HCT116 (cell line): ENCODE measurements around the gene WASF2. TPM values are rescaled to one million over a fixed set of nuclear protein-coding genes. Genes with fewer than 3 reads are reported as not detected.
"Not testable (repeated sequence)": the region's sequence is repeated elsewhere in the genome, so short reads cannot be mapped to it uniquely, and the experiment has no call there.

Experiments used
- ATAC-seq: fragments of 200-7000 bp; cut with Tn5 transposase; 2 replicates; pipeline ENCODE4 v1.9.1; 2020; ENCODE audit warnings: mild to moderate bottlenecking, moderate library complexity
- BruUV-seq: library from RNA; stranded (reverse); fragments of 400-500 nt; replicated peaks from 2 replicates; lab custom pipeline; 2021; lab: Mats Ljungman, UMichigan
- CTCF ChIA-PET: fragments of 300-600 bp; sonication (Branson Sonifier 250); formaldehyde crosslinking; loops from one replicate; lab custom pipeline; 2021; ENCODE audit warnings: antibody characterized with exemption; lab: Charles Lee
- POLR2A ChIA-PET: fragments of 300-600, 350-600 bp; sonication (Branson Sonifier 250); formaldehyde crosslinking; loops from one replicate; lab custom pipeline; 2021; ENCODE audit warnings: antibody characterized with exemption; lab: Charles Lee
- RAD21 ChIA-PET, 2 experiments: fragments of 300-600 bp; sonication (Branson Sonifier 250); formaldehyde crosslinking; loops; one replicate each; lab custom pipeline; 2023; ENCODE audit warnings: low total read pairs in 2 of 2; ENCODE audit not compliant: uncharacterized antibody in 2 of 2, unreplicated experiment in 2 of 2, low non-redundant PET in 1 of 2; lab: Charles Lee
- DNase-seq: peaks from one replicate; pipeline ENCODE4 v3.0.0-alpha.2; 2010; ENCODE audit warnings: low read depth, low spot score
- H2AFZ ChIP-seq: fragments of 200-600 bp; shearing (Covaris generic), sonication (generic); 2 replicates; pipeline ENCODE4 v1.6.1; 2017; ENCODE audit warnings: low read depth, mixed run types, mixed read lengths, antibody characterized with exemption, low read length; ENCODE audit not compliant: poor library complexity, severe bottlenecking
- H3K27ac ChIP-seq: 2 replicates; pipeline ENCODE4 v1.5.1; 2012; ENCODE audit warnings: low read depth, low read length
- H3K27me3 ChIP-seq: fragments of 200-600 bp; sonication (generic); 2 replicates; pipeline ENCODE4 v1.6.1; 2016; ENCODE audit warnings: mixed run types, low read length, mixed read lengths; ENCODE audit not compliant: insufficient read depth
- H3K36me3 ChIP-seq, 2 experiments: fragments of 200-500 bp in 1 of 2; fragments of 200-600 bp in 1 of 2; sonication (Bioruptor generic) in 1 of 2; sonication (generic) in 1 of 2; 2 replicates each; pipeline versions ENCODE4 v1.5.1 to v1.6.1; 2014 to 2016; ENCODE audit warnings: low read length in 2 of 2, inconsistent platforms in 1 of 2, mixed read lengths in 1 of 2, mixed run types in 1 of 2; ENCODE audit not compliant: insufficient read depth in 2 of 2, control insufficient read depth in 1 of 2
- H3K4me1 ChIP-seq, 2 experiments: fragments of 200-600 bp in 1 of 2; sonication (generic) in 1 of 2; 2 replicates each; pipeline versions ENCODE4 v1.5.1 to v1.6.1; 2012 to 2017; ENCODE audit warnings: low read length in 2 of 2, inconsistent platforms in 1 of 2, mild to moderate bottlenecking in 1 of 2, mixed read lengths in 1 of 2, mixed run types in 1 of 2, moderate library complexity in 1 of 2; ENCODE audit not compliant: insufficient read depth in 2 of 2, control insufficient read depth in 1 of 2
- H3K4me2 ChIP-seq: fragments of 200-600 bp; sonication (generic); 2 replicates; pipeline ENCODE4 v1.6.1; 2017; ENCODE audit warnings: mixed run types, low read length, mixed read lengths
- H3K4me3 ChIP-seq, 2 experiments: fragments of 200-600 bp in 1 of 2; sonication (generic) in 1 of 2; replicated peaks in 1 of 2; 2 replicates each; pipeline ENCODE4 v1.5.1; 2011 to 2016; ENCODE audit warnings: low read length in 2 of 2, control low read depth in 1 of 2, low read depth in 1 of 2, mild to moderate bottlenecking in 1 of 2, mixed read lengths in 1 of 2, mixed run types in 1 of 2
- H3K79me2 ChIP-seq: fragments of 200-600 bp; sonication (generic); 2 replicates; pipeline ENCODE4 v1.6.1; 2017; ENCODE audit warnings: mild to moderate bottlenecking, mixed run types, low read length, moderate library complexity, mixed read lengths; ENCODE audit not compliant: insufficient read depth
- H3K9ac ChIP-seq: fragments of 200-600 bp; sonication (generic); 2 replicates; pipeline ENCODE4 v1.6.1; 2016; ENCODE audit warnings: low read length, mixed read lengths
- H3K9me2 ChIP-seq: fragments of 200-600 bp; sonication (generic), shearing (Covaris generic); 2 replicates; pipeline ENCODE4 v1.6.1; 2017; ENCODE audit warnings: mixed run types, mild to moderate bottlenecking, moderate library complexity; ENCODE audit not compliant: insufficient read depth
- H3K9me3 ChIP-seq, 2 experiments: fragments of 200-500 bp in 1 of 2; fragments of 200-600 bp in 1 of 2; sonication (Bioruptor generic) in 1 of 2; sonication (generic) in 1 of 2; 2 replicates each; pipeline ENCODE4 v1.6.1; 2014 to 2017; ENCODE audit warnings: low read length in 2 of 2, mixed read lengths in 2 of 2, inconsistent platforms in 1 of 2, low read depth in 1 of 2, mild to moderate bottlenecking in 1 of 2, mixed run types in 1 of 2, moderate library complexity in 1 of 2; ENCODE audit not compliant: control insufficient read depth in 1 of 2, insufficient read depth in 1 of 2
- H4K20me1 ChIP-seq: fragments of 200-600 bp; sonication (generic), shearing (Covaris generic); 2 replicates; pipeline ENCODE4 v1.6.1; 2017; ENCODE audit warnings: mixed run types, mild to moderate bottlenecking, moderate library complexity; ENCODE audit not compliant: insufficient read depth
- CTCF ChIP-seq, 3 experiments: fragments of 200-600 bp in 1 of 3; sonication (generic) in 1 of 3; IDR thresholded peaks in 2 of 3; conservative IDR thresholded peaks in 1 of 3; 2 replicates each; pipeline ENCODE4 v1.5.1; 2012 to 2017; ENCODE audit warnings: low read depth in 2 of 3, low read length in 2 of 3, antibody characterized with exemption in 1 of 3, borderline replicate concordance in 1 of 3, control low read depth in 1 of 3, mild to moderate bottlenecking in 1 of 3, mixed read lengths in 1 of 3, mixed run types in 1 of 3, moderate library complexity in 1 of 3; ENCODE audit not compliant: insufficient read depth in 1 of 3
- FOSL1 ChIP-seq: IDR thresholded peaks from 2 replicates; pipeline ENCODE4 v1.6.1; 2012; ENCODE audit warnings: low read depth
- JUND ChIP-seq: IDR thresholded peaks from 2 replicates; pipeline ENCODE4 v1.6.1; 2012
- MAX ChIP-seq: IDR thresholded peaks from 2 replicates; pipeline ENCODE4 v1.6.1; 2012
- SRF ChIP-seq: IDR thresholded peaks from 2 replicates; pipeline ENCODE4 v1.6.1; 2012; ENCODE audit warnings: low read depth
- ZNF274 ChIP-seq: fragments of 200-500 bp; sonication (Bioruptor generic); IDR thresholded peaks from 2 replicates; pipeline ENCODE4 v1.6.1; 2014; ENCODE audit warnings: mild to moderate bottlenecking, low read depth, low read length, inconsistent platforms
- intact Hi-C: fragments of 100-400 bp; cut with micrococcal nuclease; formaldehyde crosslinking; loops from 2 replicates; pipeline ENCODE4 v1.10.0; 2022
- total RNA-seq: library from RNA; stranded (reverse); gene quantifications from one replicate; pipeline ENCODE4 v1.2.1, GENCODE V29; 2021; ENCODE audit not compliant: unreplicated experiment

WASF2 gene
- total RNA-seq, 1 experiment from 2014 or later = 111 TPM

- no peak for TF ChIP-seq CTCF (IDR thresholded peaks at IDR 0.05 in 2 of 3, conservative IDR thresholded peaks at IDR 0.05 in 1 of 3; ENCODE audit: borderline replicate concordance in 1 of 3, insufficient read depth in 1 of 3, low read depth in 2 of 3, low read length in 2 of 3)
- TF ChIP-seq JUND = no peak
- no peak for TF ChIP-seq SRF
- TF ChIP-seq MAX = no peak
- TF ChIP-seq FOSL1 = no peak
- no peak for TF ChIP-seq ZNF274
Observed at GRCh38 chr1:27464926-27465647, 24.9 kb downstream of the WASF2 start (continued).

- DNase-seq, H3K27ac ChIP-seq, H3K4me3 ChIP-seq: not testable (repeated sequence)
Observed at GRCh38 chr1:27463916-27464315, 26.1 kb downstream of the WASF2 start.

GRCh38 chr1:27458521-27458920 is 31.4 kb downstream of the WASF2 start:
- H3K4me2 ChIP-seq, H3K27me3 ChIP-seq, RAD21 ChIA-PET, BruUV-seq, H3K27ac ChIP-seq, H3K9me3 ChIP-seq, ATAC-seq, H2AFZ ChIP-seq, H3K4me1 ChIP-seq, H3K36me3 ChIP-seq, H3K9me2 ChIP-seq, DNase-seq, CTCF ChIA-PET, intact Hi-C loops, H3K9ac ChIP-seq, H4K20me1 ChIP-seq, POLR2A ChIA-PET, H3K4me3 ChIP-seq: not testable (repeated sequence)
- peaks cover 87% of the 10 kb centered on the region for H3K79me2 ChIP-seq

More at GRCh38 chr1:27463916-27464315, 26.1 kb downstream of the WASF2 start:
- H3K27me3 ChIP-seq, intact Hi-C loops, H3K36me3 ChIP-seq, H3K9me3 ChIP-seq, BruUV-seq, H2AFZ ChIP-seq, RAD21 ChIA-PET, H3K4me2 ChIP-seq, H3K9ac ChIP-seq, H3K9me2 ChIP-seq, POLR2A ChIA-PET, CTCF ChIA-PET, H4K20me1 ChIP-seq: not testable (repeated sequence)
- peaks cover 23% of the 10 kb centered on the region in 2 experiments for H3K4me1 ChIP-seq
- peak; percentile 42; the same call in 1 of the 2 replicates for ATAC-seq
- H3K79me2 ChIP-seq = peaks cover 97% of the 10 kb centered on the region
